Measurements from ENCODE around the gene DSG4.

DSG4 gene

DNA sequence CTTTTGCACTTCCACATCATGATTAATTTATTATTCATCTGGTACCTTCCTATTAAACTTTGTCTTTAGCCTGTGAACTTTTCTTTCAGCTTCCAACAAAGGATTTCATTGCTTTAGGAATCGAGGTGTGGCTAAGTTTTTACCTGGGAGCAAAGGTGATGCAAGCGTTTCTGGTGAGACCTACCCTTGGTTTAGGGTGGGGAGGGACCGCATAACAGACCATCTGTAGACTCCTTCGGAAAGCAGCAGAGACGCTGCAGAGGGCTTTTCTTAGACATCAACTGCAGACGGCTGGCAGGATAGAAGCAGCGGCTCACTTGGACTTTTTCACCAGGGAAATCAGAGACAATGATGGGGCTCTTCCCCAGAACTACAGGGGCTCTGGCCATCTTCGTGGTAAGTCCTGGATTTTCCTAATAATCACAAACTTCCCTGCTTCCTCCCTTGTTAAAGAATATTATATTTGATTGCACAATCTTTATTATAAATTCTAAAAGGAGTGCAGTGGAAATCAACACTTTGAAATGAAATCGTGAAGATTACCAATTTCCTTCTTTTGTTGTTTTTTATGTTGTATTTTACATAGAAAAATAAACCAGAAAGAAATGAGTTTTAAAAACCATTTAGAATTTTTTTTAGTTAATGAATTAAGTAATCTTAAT is 71.1 kb downstream of the DSG4 start, which contains the start of gene DSG3:
Gene DSG3, plus strand, starts transcription at position 212 of the 662 bp plus-strand sequence. Its CDS starts 137 bp downstream, at position 349.
- DNase-seq = no peak

DNA sequence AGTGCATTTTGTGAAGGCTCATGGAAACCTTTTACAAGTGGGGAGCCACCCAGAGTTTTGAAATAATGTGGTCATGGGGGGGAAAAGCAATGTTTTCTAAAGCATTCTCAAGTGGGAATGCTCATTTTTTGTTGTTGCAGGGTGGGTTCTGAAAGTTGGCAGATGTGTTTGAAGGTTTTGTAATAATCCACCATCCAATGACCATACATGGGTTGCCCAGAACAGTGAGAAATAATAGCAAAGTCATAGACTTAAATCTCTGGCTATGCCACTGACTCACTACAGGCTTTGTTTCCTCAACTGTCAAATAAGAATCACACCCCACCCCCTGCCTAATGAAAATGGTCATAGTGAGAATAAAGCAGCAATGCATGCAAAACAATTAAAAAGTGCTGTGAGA is 73.8 kb downstream of the DSG4 start:
- DNase-seq = no peak

DNA sequence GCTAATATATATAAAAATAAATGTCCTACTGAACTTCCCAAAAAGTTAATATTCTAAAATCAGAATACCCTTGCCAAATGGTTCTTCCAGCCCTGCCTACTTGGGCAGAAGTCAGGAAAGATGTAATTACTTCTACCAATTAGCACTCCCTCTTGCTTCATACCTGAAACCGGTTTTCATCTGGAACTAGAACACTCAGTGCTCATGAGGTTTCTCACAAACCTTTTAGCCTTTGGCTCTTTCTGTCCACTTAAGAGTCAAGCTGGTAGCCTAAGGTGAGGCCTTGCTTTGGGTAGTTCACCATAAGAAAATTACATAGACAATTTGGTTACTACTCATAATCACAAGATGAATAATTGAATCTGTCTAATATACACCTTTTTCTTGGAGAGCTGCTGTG is 75.0 kb downstream of the DSG4 start:
- DNase-seq = no peak

DNA sequence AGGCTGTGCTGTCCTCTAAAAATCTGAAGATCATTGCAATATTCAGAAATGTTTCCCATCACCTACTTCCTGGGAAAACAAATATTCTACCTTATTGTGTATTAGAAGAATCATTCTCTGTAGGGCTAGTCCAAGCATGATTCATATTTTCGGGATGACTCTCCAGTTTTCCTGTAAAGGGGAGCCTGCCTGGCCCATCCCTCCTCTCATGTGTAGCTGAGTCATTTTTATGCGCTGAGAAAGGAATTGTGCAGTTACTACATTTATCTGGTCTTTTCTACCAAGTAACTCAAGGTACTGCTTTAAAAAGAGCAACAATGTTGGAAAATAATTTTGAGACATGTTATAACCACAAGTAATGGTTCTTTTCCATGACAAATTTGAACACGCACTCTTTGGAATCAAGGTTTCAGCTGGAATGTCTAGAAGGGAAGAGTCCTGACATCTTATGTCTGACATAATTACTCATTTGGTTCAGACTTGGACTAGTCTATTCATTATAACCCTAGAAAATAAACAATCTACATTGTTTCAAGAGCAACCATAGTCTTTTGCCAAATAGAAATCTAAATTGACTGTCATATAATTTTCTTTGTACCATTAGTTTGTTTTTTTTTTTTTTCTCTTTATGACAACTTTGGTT is 77.6 kb downstream of the DSG4 start:
- no peak for DNase-seq
